A549 (cell line): ENCODE results near the gene MAGEA9. TPM values are rescaled to one million over a fixed set of nuclear protein-coding genes. Genes with fewer than 3 reads are reported as not detected.

Experiments
- ATAC-seq, 2 experiments: fragments of 200-7000 bp in 1 of 2; fragments of >200 bp in 1 of 2; cut with Nextera tagmentation in 1 of 2; cut with Tn5 transposase in 1 of 2; 3 replicates each; pipeline versions ENCODE4 v1.8.0 to v1.9.1; 2018 to 2020; ENCODE audit warnings: mild to moderate bottlenecking in 1 of 2, moderate library complexity in 1 of 2
- CTCF ChIA-PET: fragments of 300-600 bp; sonication (Branson Sonifier 250); formaldehyde crosslinking; extraction: SDS; loops from one replicate; lab custom pipeline; 2021; ENCODE audit warnings: antibody characterized with exemption, inconsistent platforms; lab: Yijun Ruan, JAX
- POLR2A ChIA-PET: fragments of 350-600 bp; formaldehyde crosslinking; extraction: SDS; loops from one replicate; lab custom pipeline; 2021; ENCODE audit warnings: antibody characterized with exemption, inconsistent platforms; lab: Yijun Ruan, JAX
- DNase-seq, 2 experiments: peaks; one replicate each; pipeline versions ENCODE4 v3.0.0 to v3.0.0-alpha.2; 2011 to 2016; ENCODE audit warnings: low read depth in 1 of 2, low spot score in 1 of 2
- FAIRE-seq: peaks from 2 replicates; lab custom pipeline; 2011; peaks lifted over from hg19 to GRCh38; lab: Jason Lieb, UNC
- H3K27ac ChIP-seq, 2 experiments: fragments of >200 bp; sonication (Bioruptor Twin); formaldehyde crosslinking; 3 replicates each; pipeline ENCODE4 v1.5.1; 2016 to 2017
- H3K4me1 ChIP-seq: fragments of >200 bp; sonication (Bioruptor Twin); formaldehyde crosslinking; 3 replicates; pipeline ENCODE4 v1.6.1; 2016
- H3K4me2 ChIP-seq: fragments of >200 bp; sonication (Bioruptor Twin); formaldehyde crosslinking; 3 replicates; pipeline ENCODE4 v1.6.1; 2016
- H3K4me3 ChIP-seq: fragments of >200 bp; sonication (Bioruptor Twin); formaldehyde crosslinking; 3 replicates; pipeline ENCODE4 v1.5.1; 2016
- H3K9me3 ChIP-seq: fragments of >200 bp; sonication (Bioruptor Twin); formaldehyde crosslinking; 3 replicates; pipeline ENCODE4 v1.6.1; 2016
- BHLHE40 ChIP-seq: IDR thresholded peaks from 2 replicates; pipeline ENCODE4 v1.6.1; 2012; ENCODE audit warnings: low read depth, low read length, inconsistent platforms
- CBX2 ChIP-seq: fragments of 200-600 bp; sonication (generic); IDR thresholded peaks from 2 replicates; pipeline ENCODE4 v1.6.1; 2016; ENCODE audit warnings: low read depth, mild to moderate bottlenecking, borderline replicate concordance
- CHD4 ChIP-seq: fragments of 200-600 bp; sonication (generic); IDR thresholded peaks from 2 replicates; pipeline ENCODE4 v1.6.1; 2016; ENCODE audit warnings: antibody characterized with exemption, mild to moderate bottlenecking, borderline replicate concordance
- EHMT2 ChIP-seq: fragments of 200-600 bp; sonication (generic); IDR thresholded peaks from 2 replicates; pipeline ENCODE4 v1.6.1; 2016; ENCODE audit warnings: antibody characterized with exemption, low read depth, mild to moderate bottlenecking, moderate library complexity
- ELK1 ChIP-seq: fragments of 150-350 bp; IDR thresholded peaks from 2 replicates; pipeline ENCODE4 v1.6.1; 2014; ENCODE audit warnings: low read depth, mild to moderate bottlenecking, low read length
- FOSL2 ChIP-seq, 2 experiments: fragments of 450-650 bp in 1 of 2; fragments of >200 bp in 1 of 2; sonication (Bioruptor Twin) in 1 of 2; formaldehyde crosslinking; IDR thresholded peaks; 2 replicates each; pipeline versions ENCODE4 v1.5.0 to v1.6.1; 2016 to 2020; ENCODE audit warnings: mild to moderate bottlenecking in 1 of 2, moderate library complexity in 1 of 2
- HES2 ChIP-seq: fragments of >200 bp; sonication (Bioruptor Twin); formaldehyde crosslinking; IDR thresholded peaks from 2 replicates; pipeline ENCODE4 v1.6.1; 2016
- MAFK ChIP-seq: fragments of 450-650 bp; IDR thresholded peaks from 2 replicates; pipeline ENCODE4 v1.6.1; 2014; ENCODE audit not compliant: partially characterized antibody
- MYC ChIP-seq: IDR thresholded peaks from 2 replicates; pipeline ENCODE4 v1.6.1; 2012; ENCODE audit warnings: mild to moderate bottlenecking, inconsistent platforms, low read length, improper control_type of control experiment, borderline replicate concordance
- NFE2L2 ChIP-seq: fragments of 150-350 bp; conservative IDR thresholded peaks from 2 replicates; pipeline ENCODE4 v1.6.1; 2014; ENCODE audit warnings: low read length
- PBX3 ChIP-seq: IDR thresholded peaks from 2 replicates; pipeline ENCODE4 v1.6.1; 2012
- POLR2A ChIP-seq: IDR thresholded peaks from 2 replicates; pipeline ENCODE4 v1.6.1; 2012; ENCODE audit warnings: mild to moderate bottlenecking, low read length
- POLR2AphosphoS2 ChIP-seq: conservative IDR thresholded peaks from 2 replicates; pipeline ENCODE4 v1.6.1; 2012; ENCODE audit warnings: low read length, improper control_type of control experiment, inconsistent platforms
- RAD21 ChIP-seq, 2 experiments: fragments of >200 bp in 1 of 2; sonication (Bioruptor Twin) in 1 of 2; formaldehyde crosslinking in 1 of 2; IDR thresholded peaks in 1 of 2; conservative IDR thresholded peaks in 1 of 2; 2 replicates in 1 of 2; 3 replicates in 1 of 2; pipeline ENCODE4 v1.6.1; 2012 to 2018; ENCODE audit warnings: inconsistent platforms in 1 of 2
- RARB ChIP-seq: fragments of 250-450 bp; sonication (Bioruptor Pico); IDR thresholded peaks from 2 replicates; pipeline ENCODE4 v1.8.0; 2021; ENCODE audit warnings: mild to moderate bottlenecking, moderate library complexity
- RCOR1 ChIP-seq: fragments of 150-350 bp; IDR thresholded peaks from 2 replicates; pipeline ENCODE4 v1.6.1; 2014; ENCODE audit warnings: antibody characterized with exemption, low read length, low read depth
- REST ChIP-seq: fragments of 200-600 bp; sonication (generic); IDR thresholded peaks from 2 replicates; pipeline ENCODE4 v1.6.1; 2016; ENCODE audit warnings: antibody characterized with exemption, mild to moderate bottlenecking, moderate library complexity
- RNF2 ChIP-seq: fragments of 200-600 bp; sonication (generic); IDR thresholded peaks from 2 replicates; pipeline ENCODE4 v1.6.1; 2016; ENCODE audit warnings: low read depth, mild to moderate bottlenecking, antibody characterized with exemption, moderate library complexity, borderline replicate concordance
- SMC3 ChIP-seq: fragments of >200 bp; sonication (Bioruptor Twin); formaldehyde crosslinking; IDR thresholded peaks from 3 replicates; pipeline ENCODE4 v1.6.1; 2018; ENCODE audit warnings: inconsistent platforms
- SREBF2 ChIP-seq: fragments of 450-650 bp; IDR thresholded peaks from 2 replicates; pipeline ENCODE4 v1.6.1; 2014; ENCODE audit warnings: mild to moderate bottlenecking, moderate library complexity
- ZC3H11A ChIP-seq: fragments of 450-650 bp; IDR thresholded peaks from 2 replicates; pipeline ENCODE4 v1.6.1; 2014; ENCODE audit warnings: antibody characterized with exemption, mild to moderate bottlenecking
- WGBS: methylation state at CpG from one replicate; pipeline ENCODE4 v1.1.6; 2017; ENCODE audit errors: missing lambda C conversion rate; 5-methylcytosine and 5-hydroxymethylcytosine counted together
- polyA plus RNA-seq, 4 experiments: library from polyadenylated mRNA; depleted of rRNA in 3 of 4; stranded (reverse); fragments of >200 nt; fragmentation: RNase III in 1 of 4; extraction: RNeasy Plus Mini Kit Qiagen cat#74134 plus additional on column Dnase treatment in 1 of 4; gene quantifications; 2 replicates in 3 of 4; 3 replicates in 1 of 4; pipeline ENCODE4 v1.2.3, GENCODE V29; 2011 to 2017

The MAGEA9 gene
- polyA plus RNA-seq, 2 of the 4 experiments (the other 2 are of a cell fraction) = not detected

GRCh38 chrX:149827254-149827653, 45.5 kb downstream of the MAGEA9 start:
- Histone ChIP-seq H3K9me3 (no peaks in the 10 kb centered on the region), H3K4me2 (no peak overlapping the region), H3K4me3 (no peak overlapping the region), H3K27ac (no peak overlapping the region), H3K4me1 (no peaks in the 10 kb centered on the region)
- no peak for DNase-seq
- POLR2A ChIA-PET = no interaction called here
- CTCF ChIA-PET = no interaction called here
- FAIRE-seq = no peak
- 74% methylated on average over 1 of the region's 1 CpG for WGBS
- no peak for ATAC-seq
- TF ChIP-seq MAFK (no peak), FOSL2 (IDR thresholded peaks at IDR 0.05) (no peak), FOSL2 (CRISPR knock-in tag; IDR thresholded peaks at IDR 0.05) (no peak), MYC (no peak), PBX3 (no peak)

GRCh38 chrX:149829751-149830191, 48.0 kb downstream of the MAGEA9 start:
- Histone ChIP-seq H3K4me2 (no peak overlapping the region), H3K4me3 (no peak overlapping the region), H3K27ac (no peak overlapping the region), H3K9me3 (no peaks in the 10 kb centered on the region), H3K4me1 (no peaks in the 10 kb centered on the region)
- DNase-seq = no peak
- WGBS = 66% methylated on average over 3 of the region's 3 CpGs
- ATAC-seq = no peak
- ChIA-PET POLR2A (no interaction called here), CTCF (no interaction called here)
- no peak for FAIRE-seq
- TF ChIP-seq CHD4 (no peak), ZC3H11A (no peak), SREBF2 (no peak), EHMT2 (no peak), POLR2A (no peak), SMC3 (no peak), ELK1 (no peak), POLR2AphosphoS2 (no peak), RAD21 (conservative IDR thresholded peaks at IDR 0.05 in 1 of 2, IDR thresholded peaks at IDR 0.05 in 1 of 2) (no peak), RCOR1 (no peak), BHLHE40 (no peak), RARB (CRISPR knock-in tag) (no peak), MAFK (no peak), CBX2 (no peak), REST (no peak), RNF2 (no peak), NFE2L2 (no peak), HES2 (no peak)
